Neuronal stem cell (in vitro differentiated cells): ENCODE measurements around the gene TMEM208.

Source experiments
- DNase-seq: peaks from one replicate; pipeline ENCODE4 v3.0.0-alpha.2; 2013; ENCODE audit warnings: low spot score
- H2AFZ ChIP-seq: one replicate; pipeline ENCODE4 v1.6.1; 2013; ENCODE audit warnings: mild to moderate bottlenecking, low read length, inconsistent platforms
- H2AK5ac ChIP-seq: 2 replicates; pipeline ENCODE4 v1.6.1; 2013; ENCODE audit warnings: low read depth, mild to moderate bottlenecking, inconsistent platforms, low read length, moderate library complexity, mixed read lengths
- H2BK120ac ChIP-seq: 2 replicates; pipeline ENCODE4 v1.6.1; 2013; ENCODE audit warnings: low read depth, mild to moderate bottlenecking, inconsistent platforms, low read length, moderate library complexity, mixed read lengths
- H2BK12ac ChIP-seq: one replicate; pipeline ENCODE4 v1.6.1; 2013; ENCODE audit warnings: low read length, inconsistent platforms
- H2BK15ac ChIP-seq: 2 replicates; pipeline ENCODE4 v1.6.1; 2013; ENCODE audit warnings: mild to moderate bottlenecking, low read length, inconsistent platforms, mixed read lengths
- H2BK5ac ChIP-seq: one replicate; pipeline ENCODE4 v1.6.1; 2013; ENCODE audit warnings: inconsistent platforms, mild to moderate bottlenecking, low read length, moderate library complexity
- H3K14ac ChIP-seq: one replicate; pipeline ENCODE4 v1.6.1; 2013; ENCODE audit warnings: low read length, inconsistent platforms
- H3K18ac ChIP-seq: 2 replicates; pipeline ENCODE4 v1.6.1; 2013; ENCODE audit warnings: low read length, inconsistent platforms
- H3K23ac ChIP-seq: 2 replicates; pipeline ENCODE4 v1.6.1; 2013; ENCODE audit warnings: low read depth, mild to moderate bottlenecking, mixed read lengths, low read length, inconsistent platforms; ENCODE audit not compliant: poor library complexity
- H3K27ac ChIP-seq: replicated peaks from 3 replicates; pipeline ENCODE4 v1.5.1; 2013; ENCODE audit warnings: low read length, inconsistent platforms
- H3K27me3 ChIP-seq, 3 experiments: 2 replicates each; pipeline ENCODE4 v1.6.1; 2013; ENCODE audit warnings: low read length in 3 of 3, mild to moderate bottlenecking in 2 of 3, inconsistent platforms in 1 of 3, low read depth in 1 of 3, mixed read lengths in 1 of 3, moderate library complexity in 1 of 3; ENCODE audit not compliant: control insufficient read depth in 3 of 3, insufficient read depth in 3 of 3
- H3K36me3 ChIP-seq, 2 donors: replicated peaks in 1 of 2; 2 replicates each; pipeline ENCODE4 v1.6.1; 2013; ENCODE audit warnings: low read length in 2 of 2; ENCODE audit not compliant: control insufficient read depth in 2 of 2, insufficient read depth in 2 of 2
- H3K4ac ChIP-seq: 2 replicates; pipeline ENCODE4 v1.6.1; 2013; ENCODE audit warnings: inconsistent platforms, mild to moderate bottlenecking, low read length, moderate library complexity
- H3K4me1 ChIP-seq, 2 donors: 1 replicate in 1 of 2; 2 replicates in 1 of 2; pipeline ENCODE4 v1.6.1; 2013; ENCODE audit warnings: low read length in 2 of 2, low read depth in 1 of 2; ENCODE audit not compliant: control insufficient read depth in 2 of 2, insufficient read depth in 1 of 2
- H3K4me2 ChIP-seq: one replicate; pipeline ENCODE4 v1.6.1; 2013; ENCODE audit warnings: mild to moderate bottlenecking, low read length, inconsistent platforms; ENCODE audit not compliant: insufficient read depth, poor library complexity, severe bottlenecking
- H3K4me3 ChIP-seq, 2 donors: 2 replicates each; pipeline ENCODE4 v1.5.1; 2013; ENCODE audit warnings: low read length in 2 of 2, mild to moderate bottlenecking in 2 of 2, inconsistent platforms in 1 of 2, moderate library complexity in 1 of 2
- H3K79me1 ChIP-seq: one replicate; pipeline ENCODE4 v1.6.1; 2013; ENCODE audit warnings: low read depth, mild to moderate bottlenecking, inconsistent platforms, low read length, moderate library complexity
- H3K9ac ChIP-seq: one replicate; pipeline ENCODE4 v1.6.1; 2013; ENCODE audit warnings: mild to moderate bottlenecking, low read depth, low read length, inconsistent platforms; ENCODE audit not compliant: poor library complexity
- H3K9me3 ChIP-seq, 2 donors: replicated peaks in 1 of 2; 2 replicates each; pipeline versions ENCODE3 to v1.6.1; 2013; ENCODE audit warnings: low read length in 2 of 2, mild to moderate bottlenecking in 2 of 2, inconsistent platforms in 1 of 2, low read depth in 1 of 2, mixed read lengths in 1 of 2, moderate library complexity in 1 of 2; ENCODE audit not compliant: control insufficient read depth in 2 of 2, insufficient read depth in 1 of 2
- H4K8ac ChIP-seq: one replicate; pipeline ENCODE4 v1.6.1; 2013; ENCODE audit warnings: low read depth, mild to moderate bottlenecking, inconsistent platforms, low read length, moderate library complexity
- H4K91ac ChIP-seq: one replicate; pipeline ENCODE4 v1.6.1; 2013; ENCODE audit warnings: low read length, low read depth, mild to moderate bottlenecking, inconsistent platforms; ENCODE audit not compliant: poor library complexity
- WGBS, 2 donors: extraction: QIAGEN DNeasy Blood & Tissue Kit; methylation state at CpG; one replicate each; pipeline ENCODE4 v1.1.7; 2013; ENCODE audit warnings: missing lambda C conversion rate in 2 of 2, mixed read lengths in 1 of 2; ENCODE audit not compliant: insufficient read length in 2 of 2, insufficient replicate concordance in 1 of 2; ENCODE audit errors: extremely low coverage in 2 of 2; 5-methylcytosine and 5-hydroxymethylcytosine counted together

Gene TMEM208

DNA sequence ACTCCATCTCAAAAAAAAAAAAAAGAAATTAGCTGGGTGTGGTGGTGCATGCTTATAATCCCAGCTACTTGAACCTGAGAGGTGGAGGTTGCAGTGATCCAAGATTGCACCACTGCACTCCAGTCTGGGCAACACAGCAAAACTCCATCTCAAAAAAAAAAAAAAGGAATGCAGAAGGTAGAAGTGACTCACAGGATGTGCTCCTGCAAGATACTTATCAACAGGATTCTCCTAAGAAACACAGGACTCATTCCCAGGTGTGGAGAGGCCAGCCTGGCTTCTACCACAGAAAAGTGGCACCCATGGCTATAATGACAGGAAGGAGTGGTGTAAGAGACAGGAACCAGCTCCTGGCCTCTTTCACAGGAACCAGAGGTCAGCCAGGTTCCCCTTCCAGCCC, 14.2 kb upstream of the TMEM208 start:
- H2BK12ac ChIP-seq: no peak overlapping the region
- peaks cover 0 to 2% (median 0%) of the 10 kb centered on the region in 3 experiments for H3K27me3 ChIP-seq
- H2AK5ac ChIP-seq: no peak overlapping the region
- DNase-seq: no peak
- no peak overlapping the region for H3K18ac ChIP-seq
- H3K27ac ChIP-seq: no peak overlapping the region
- H3K79me1 ChIP-seq: peaks cover 1% of the 10 kb centered on the region
- no peak overlapping the region for H3K14ac ChIP-seq
- peaks cover 0 to 9% of the 10 kb centered on the region in 2 donors for H3K36me3 ChIP-seq
- no peak overlapping the region for H4K8ac ChIP-seq
- H3K4me1 ChIP-seq: peaks cover 0 to 2% of the 10 kb centered on the region in 2 donors
- no peak overlapping the region for H3K9ac ChIP-seq
- H2BK5ac ChIP-seq: no peak overlapping the region
- no peak overlapping the region for H3K4me3 ChIP-seq
- no peak overlapping the region for H3K4ac ChIP-seq
- H2BK15ac ChIP-seq: no peak overlapping the region
- H2BK120ac ChIP-seq: no peak overlapping the region
- no peak overlapping the region for H2AFZ ChIP-seq
- H4K91ac ChIP-seq: no peak overlapping the region
- H3K4me2 ChIP-seq: no peak overlapping the region
- no peak overlapping the region for H3K23ac ChIP-seq
- no peaks in the 10 kb centered on the region for H3K9me3 ChIP-seq

DNA sequence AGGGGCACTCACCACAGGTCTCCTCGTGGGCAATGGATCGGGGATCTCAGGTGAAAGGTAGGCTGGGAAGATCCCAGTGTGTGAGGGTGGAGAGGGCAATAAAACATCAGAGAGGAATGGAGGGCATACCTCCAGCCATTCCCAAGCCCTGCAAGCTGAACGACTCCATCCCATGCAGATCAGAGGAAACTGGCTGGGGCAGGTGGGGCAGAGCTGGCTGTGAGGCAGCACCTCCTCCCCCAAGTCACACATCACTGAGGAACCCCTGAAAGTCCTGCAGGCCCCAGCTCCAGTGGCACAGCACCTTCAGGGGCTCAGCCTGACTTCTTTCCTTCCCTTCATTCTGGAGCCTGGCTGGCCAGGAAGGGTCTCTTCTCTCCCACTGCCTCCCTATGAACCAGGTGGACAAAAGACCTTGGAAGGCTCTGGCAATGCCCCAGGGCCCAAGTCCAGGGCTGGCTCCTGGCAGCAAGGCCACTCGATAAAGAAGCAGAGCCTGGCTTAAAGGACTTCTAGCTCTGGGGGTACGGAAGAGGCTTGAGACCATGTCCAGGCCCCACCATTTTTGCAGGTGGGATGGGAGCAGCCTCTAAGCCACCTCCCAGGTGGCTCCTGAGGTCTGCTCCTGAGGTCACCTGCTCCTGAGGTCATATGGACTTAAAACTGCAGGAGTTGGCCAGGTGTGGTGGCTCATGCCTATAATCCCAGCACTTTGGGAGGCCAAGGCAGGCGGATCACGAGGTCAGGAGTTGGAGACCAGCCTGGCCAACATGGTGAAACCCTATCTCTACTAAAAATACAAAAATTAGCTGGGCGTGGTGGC, 13.5 kb upstream of the TMEM208 start:
- H3K14ac ChIP-seq: no peak overlapping the region

DNA sequence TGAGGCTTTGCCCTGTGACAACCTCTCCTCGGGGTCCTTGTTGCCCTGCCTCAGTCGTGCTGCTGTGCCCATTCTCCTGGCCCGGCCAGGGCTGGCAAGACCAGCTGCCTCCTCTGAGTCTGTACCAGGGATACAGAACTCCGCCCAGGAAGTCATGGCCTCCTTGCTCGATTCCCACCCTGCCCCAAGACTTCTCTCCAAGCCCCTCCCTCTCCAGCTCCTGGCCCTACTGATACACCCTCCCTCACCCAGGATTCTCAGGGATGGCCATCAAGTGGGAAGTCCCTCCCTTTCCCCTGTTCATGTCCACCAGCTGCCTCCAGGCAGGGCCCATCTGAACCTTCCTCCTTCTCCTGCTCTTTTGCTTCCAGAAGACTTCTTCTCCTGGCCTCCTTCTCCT, 11.2 kb upstream of the TMEM208 start:
- H3K79me1 ChIP-seq: peaks cover 1% of the 10 kb centered on the region
- WGBS, 2 donors: no CpG with 5 or more reads among the region's 5 CpGs

More for the DNA sequence above, 13.5 kb upstream of the TMEM208 start:
- Histone ChIP-seq H2BK12ac (no peak overlapping the region), H3K4me3 (no peak overlapping the region), H3K79me1 (peaks cover 1% of the 10 kb centered on the region), H3K4me2 (no peak overlapping the region), H3K4ac (no peak overlapping the region), H3K23ac (no peak overlapping the region), H3K27ac (no peak overlapping the region), H3K18ac (no peak overlapping the region), H4K91ac (no peak overlapping the region), H2AK5ac (no peak overlapping the region), H2BK15ac (no peak overlapping the region), H3K9ac (no peak overlapping the region), H3K4me1 (no peaks in the 10 kb centered on the region), H3K9me3 (no peaks in the 10 kb centered on the region), H3K27me3 (peaks cover 0 to 2% (median 0%) of the 10 kb centered on the region in 3 experiments), H3K36me3 (peaks cover 0 to 9% of the 10 kb centered on the region in 2 donors), H2BK5ac (no peak overlapping the region), H2BK120ac (no peak overlapping the region), H2AFZ (no peak overlapping the region), H4K8ac (no peak overlapping the region)
- DNase-seq: no peak
- WGBS, 2 donors: no CpG with 5 or more reads among the region's 8 CpGs

DNA sequence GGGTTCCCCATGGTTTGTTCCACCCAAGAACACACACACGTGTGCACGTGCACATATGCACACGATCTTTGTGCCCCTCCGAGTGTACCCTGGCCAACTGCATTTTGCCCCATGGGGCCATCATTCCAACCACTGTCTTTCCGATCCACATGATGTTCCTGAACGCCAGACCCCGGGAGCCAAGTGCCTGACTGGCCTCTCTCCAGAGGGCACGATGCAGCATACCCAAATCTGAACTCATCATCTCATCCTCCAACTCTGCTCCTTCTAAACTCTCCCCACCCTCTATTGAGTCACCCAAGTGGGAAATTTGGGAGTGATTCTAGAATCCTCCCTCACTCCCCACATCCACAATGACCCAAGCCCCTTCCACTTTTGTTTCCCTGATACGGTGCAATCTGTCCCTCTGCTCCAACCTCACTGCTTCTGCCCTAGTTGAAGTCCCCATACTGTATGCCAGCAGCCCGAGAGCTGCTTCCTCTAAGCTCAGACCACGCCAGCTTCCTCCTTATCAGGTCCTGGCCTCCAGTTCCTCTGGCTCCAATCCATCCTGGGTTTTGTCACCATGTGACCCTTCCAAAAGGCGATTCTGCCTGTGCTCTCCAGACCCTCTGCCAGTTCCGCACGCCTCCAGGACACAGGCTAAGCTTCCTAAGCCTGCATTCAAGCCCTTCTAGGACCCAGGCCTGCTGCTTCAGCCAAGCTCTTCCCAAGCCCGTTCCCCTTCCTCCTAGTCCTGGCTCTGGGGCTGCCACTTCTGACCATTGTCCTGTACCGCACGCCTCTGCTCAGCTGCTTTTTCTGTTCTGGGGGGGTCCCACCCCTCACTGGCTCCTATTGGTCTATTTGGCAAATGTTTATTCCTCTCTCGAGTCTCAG, 10.1 kb upstream of the TMEM208 start:
- Histone ChIP-seq H3K79me1 (peaks cover 1% of the 10 kb centered on the region), H3K36me3 (peaks cover 0 to 4% of the 10 kb centered on the region in 2 donors), H2AK5ac (no peak overlapping the region), H3K9ac (no peak overlapping the region), H3K27ac (no peak overlapping the region), H3K27me3 (peaks cover 0 to 2% (median 0%) of the 10 kb centered on the region in 3 experiments), H2BK5ac (peak overlapping the region; percentile 29), H2BK15ac (no peak overlapping the region), H2BK12ac (no peak overlapping the region), H2AFZ (no peak overlapping the region), H3K4me2 (no peak overlapping the region), H3K23ac (peak overlapping the region; percentile 47), H2BK120ac (peak overlapping the region; percentile 9), H4K91ac (no peak overlapping the region), H3K4me3 (no peak overlapping the region), H3K4me1 (no peaks in the 10 kb centered on the region), H3K18ac (no peak overlapping the region), H3K9me3 (no peaks in the 10 kb centered on the region), H3K4ac (no peak overlapping the region), H4K8ac (no peak overlapping the region), H3K14ac (no peak overlapping the region)
- no peak for DNase-seq
- no CpG with 5 or more reads among the region's 18 CpGs for WGBS, 2 donors

More for the DNA sequence above, 11.2 kb upstream of the TMEM208 start:
- H2AK5ac ChIP-seq: peak overlapping the region; percentile 61
- H3K4ac ChIP-seq: no peak overlapping the region
- no peak overlapping the region for H4K91ac ChIP-seq
- H2BK15ac ChIP-seq: no peak overlapping the region
- H2BK5ac ChIP-seq: peak overlapping the region; percentile 29
- H3K27me3 ChIP-seq: peaks cover 0 to 2% (median 0%) of the 10 kb centered on the region in 3 experiments
- no peak overlapping the region for H3K23ac ChIP-seq
- H3K18ac ChIP-seq: no peak overlapping the region
- no peak for DNase-seq
- H3K9ac ChIP-seq: no peak overlapping the region
- H2BK120ac ChIP-seq: peak overlapping the region; percentile 9
- H3K27ac ChIP-seq: no peak overlapping the region
- H3K9me3 ChIP-seq: no peaks in the 10 kb centered on the region
- no peaks in the 10 kb centered on the region for H3K4me1 ChIP-seq
- no peak overlapping the region for H4K8ac ChIP-seq
- no peak overlapping the region for H2AFZ ChIP-seq
- H3K4me3 ChIP-seq: no peak overlapping the region
- no peak overlapping the region for H3K4me2 ChIP-seq
- H3K36me3 ChIP-seq: peaks cover 0 to 8% of the 10 kb centered on the region in 2 donors
- H2BK12ac ChIP-seq: no peak overlapping the region
- H3K14ac ChIP-seq: peak overlapping the region; percentile 64
